ENCODE data around the gene CYP4F12.
"Not testable (repeated sequence)": the region's sequence is repeated elsewhere in the genome, so short reads cannot be mapped to it uniquely, and the experiment has no call there.

CYP4F12 gene

GRCh38 chr19:15649526-15649925 lies 23.4 kb upstream of the CYP4F12 start:
- no peak for DNase-seq (ENCODE audit: low read depth in 2 of 2)

DNA sequence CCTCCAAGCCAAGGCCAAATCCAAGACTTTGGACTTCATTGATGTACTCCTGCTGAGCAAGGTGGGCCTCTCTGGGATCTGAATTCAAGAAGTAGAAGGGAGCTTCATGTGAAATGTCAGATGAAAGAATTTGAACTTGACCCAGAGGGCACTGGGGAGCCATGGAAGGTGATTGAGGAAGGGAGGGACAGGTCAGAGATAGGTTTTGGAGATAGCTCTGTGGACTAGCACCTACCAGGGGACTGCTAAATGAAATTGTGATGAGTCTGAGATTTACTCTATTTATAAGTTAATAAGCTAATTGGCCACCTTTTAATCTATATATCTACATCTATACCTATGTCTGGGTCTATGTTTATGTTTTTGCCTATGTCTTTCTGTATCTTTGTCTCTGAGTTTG lies 22.8 kb upstream of the CYP4F12 start:
- not testable (repeated sequence) for DNase-seq (ENCODE audit: low read depth in 2 of 2)

DNA sequence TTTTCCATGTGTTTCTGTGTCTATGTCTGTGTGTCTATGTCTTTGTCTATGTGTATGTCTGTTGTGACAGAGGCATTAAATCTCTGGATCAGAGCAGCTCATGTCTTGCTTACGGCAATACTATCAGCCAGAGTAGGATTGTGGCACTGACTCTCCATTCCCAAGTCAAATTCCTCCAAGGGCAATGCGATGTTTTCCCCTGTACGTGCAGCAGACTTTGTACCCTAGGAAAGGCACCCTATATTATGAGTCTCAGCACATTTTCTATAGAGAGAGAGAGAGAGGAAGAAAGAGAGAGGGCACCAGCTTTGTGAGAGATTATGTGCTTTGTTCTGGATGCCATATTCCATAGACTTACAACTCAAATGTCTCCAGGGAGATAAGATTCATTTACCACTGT lies 21.1 kb upstream of the CYP4F12 start:
- DNase-seq (ENCODE audit: low read depth in 2 of 2), result no peak

DNA sequence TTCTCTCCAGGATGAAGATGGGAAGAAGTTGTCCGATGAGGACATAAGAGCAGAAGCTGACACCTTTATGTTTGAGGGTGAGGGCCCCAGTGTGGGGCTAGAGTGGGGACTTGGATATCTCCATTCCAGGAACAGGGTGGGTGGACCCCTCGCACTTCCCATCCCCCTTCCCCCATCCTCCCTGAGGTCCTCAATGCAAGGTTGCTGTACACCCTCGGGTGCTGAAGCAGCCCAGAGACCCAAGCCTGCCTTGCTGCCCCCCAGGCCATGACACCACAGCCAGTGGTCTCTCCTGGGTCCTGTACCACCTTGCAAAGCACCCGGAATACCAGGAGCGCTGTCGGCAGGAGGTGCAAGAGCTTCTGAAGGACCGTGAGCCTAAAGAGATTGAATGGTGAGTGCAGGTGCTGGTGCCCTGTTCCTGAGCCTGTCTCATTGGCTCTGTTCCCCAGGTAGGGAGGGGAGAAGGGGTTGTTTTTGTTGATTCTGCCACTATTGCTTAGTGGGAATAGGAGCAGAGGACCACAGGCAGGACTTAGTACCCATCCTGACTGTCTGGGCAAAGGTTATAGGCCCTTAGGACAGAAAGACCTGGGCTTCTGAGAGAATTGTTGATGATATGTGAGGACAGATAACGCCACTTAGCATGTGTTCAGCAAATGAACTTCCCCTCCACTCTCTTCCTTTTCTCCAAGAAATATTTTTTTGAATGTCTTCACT lies 20.2 kb upstream of the CYP4F12 start:
- no peak for DNase-seq (ENCODE audit: low read depth in 2 of 2)

DNA sequence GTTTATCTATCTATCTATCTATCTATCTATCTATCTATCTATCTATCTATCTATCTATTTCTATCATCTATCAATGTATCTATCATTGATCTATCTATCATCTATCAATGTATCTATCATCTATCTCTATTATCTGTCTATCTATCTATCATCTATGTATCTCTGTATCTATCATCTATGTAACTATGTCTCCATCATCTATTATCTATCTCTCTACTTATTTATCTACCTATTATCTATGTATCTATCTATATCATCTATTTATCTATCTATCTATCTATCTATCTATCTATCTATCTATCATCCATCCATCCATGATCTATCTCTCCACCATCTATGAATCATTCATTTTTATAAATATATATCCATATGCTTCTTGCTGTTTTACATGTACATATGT lies 16.4 kb upstream of the CYP4F12 start:
- no peak for DNase-seq (ENCODE audit: low read depth in 2 of 2)

- DNase-seq (ENCODE audit: low read depth in 2 of 2), result no peak
These were observed 9.6 kb upstream of the CYP4F12 start for GRCh38 chr19:15663247-15663646.

- DNase-seq (ENCODE audit: low read depth in 2 of 2), result no peak
These were observed 6.7 kb upstream of the CYP4F12 start for GRCh38 chr19:15666186-15666585.

GRCh38 chr19:15666883-15667282 lies 6.0 kb upstream of the CYP4F12 start:
- no peak for DNase-seq (ENCODE audit: low read depth in 2 of 2)

DNA sequence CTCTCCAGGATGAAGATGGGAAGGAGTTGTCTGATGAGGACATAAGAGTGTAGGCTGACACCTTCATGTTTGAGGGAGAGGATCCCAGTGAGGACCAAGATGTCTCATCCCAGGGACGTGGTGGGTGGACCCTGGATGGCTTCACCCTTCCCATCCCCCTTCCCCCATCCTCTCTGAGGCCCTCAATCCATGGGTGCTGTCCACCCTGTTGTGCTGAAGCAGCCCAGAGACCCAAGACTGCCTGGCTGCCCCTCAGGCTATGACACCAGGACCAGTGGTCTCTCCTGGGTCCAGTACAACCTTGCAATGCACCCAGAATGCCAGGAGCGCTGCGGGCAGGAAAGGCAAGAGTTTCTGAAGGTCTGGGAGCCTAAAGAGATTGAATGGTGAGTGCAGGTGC lies 3.4 kb upstream of the CYP4F12 start:
- no peak for DNase-seq (ENCODE audit: low read depth in 2 of 2)

GRCh38 chr19:15669891-15670290 lies 3.0 kb upstream of the CYP4F12 start:
- no peak for DNase-seq (ENCODE audit: low read depth in 2 of 2)

- no peak for DNase-seq (ENCODE audit: low read depth in 2 of 2)
These were observed 1.6 kb upstream of the CYP4F12 start for GRCh38 chr19:15671237-15671821.

DNA sequence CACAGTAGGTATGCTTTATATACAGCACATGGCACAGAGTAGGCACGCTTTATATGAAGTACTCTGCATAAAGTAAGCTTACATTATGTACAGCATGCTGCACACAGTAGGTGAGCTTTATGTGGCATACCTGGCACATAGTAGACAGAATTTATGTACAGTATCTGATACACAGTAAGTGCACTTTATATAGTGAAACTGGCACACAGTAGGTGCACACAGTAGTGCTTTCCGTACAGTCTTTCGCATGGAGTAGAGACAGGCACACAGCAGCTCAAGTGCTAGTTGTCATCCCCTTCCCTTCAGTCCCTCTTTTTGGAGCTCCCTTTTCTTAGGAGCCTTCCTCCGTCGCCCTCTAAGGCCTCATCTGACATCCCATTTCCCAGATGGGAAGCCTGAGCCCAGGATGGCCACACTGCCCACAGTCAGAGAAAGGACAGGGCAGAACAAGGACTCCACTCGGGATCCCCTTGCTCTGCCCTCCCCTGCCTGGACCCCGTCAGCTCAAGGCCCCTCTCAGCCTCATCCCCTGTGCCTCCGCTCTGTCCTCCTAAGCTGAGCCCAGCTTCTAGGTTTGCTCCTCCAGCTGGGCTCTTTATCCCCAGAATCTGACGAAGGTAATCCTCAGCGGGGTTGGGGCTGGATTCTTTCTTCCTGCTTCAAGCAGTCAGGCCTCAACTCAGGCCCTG lies 852 bp upstream of the CYP4F12 start:
- no peak for DNase-seq (ENCODE audit: low read depth in 2 of 2)

GRCh38 chr19:15673176-15673654 lies 328 bp downstream of the CYP4F12 start:
- no peak for DNase-seq (ENCODE audit: low read depth in 2 of 2)

DNA sequence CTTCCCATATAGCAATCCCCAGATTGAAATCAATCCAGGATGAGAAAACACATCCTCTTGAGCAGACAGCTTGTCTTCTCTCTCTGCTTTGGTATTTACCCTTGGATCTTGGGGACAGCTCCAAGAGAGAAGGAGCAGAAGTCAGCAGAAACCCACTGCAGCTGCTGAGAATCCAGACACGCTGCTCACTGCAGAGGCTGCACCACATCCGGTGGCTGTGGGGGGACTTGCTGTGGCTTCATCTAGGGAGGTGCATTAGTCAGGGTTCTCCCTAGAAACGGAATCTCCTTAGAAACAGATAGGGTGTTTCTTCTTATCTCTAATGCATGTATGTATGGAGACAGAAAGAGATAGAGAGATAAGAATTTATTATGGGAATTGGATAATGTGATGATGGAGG lies 2.7 kb downstream of the CYP4F12 start:
- DNase-seq (ENCODE audit: low read depth in 2 of 2), result no peak

DNA sequence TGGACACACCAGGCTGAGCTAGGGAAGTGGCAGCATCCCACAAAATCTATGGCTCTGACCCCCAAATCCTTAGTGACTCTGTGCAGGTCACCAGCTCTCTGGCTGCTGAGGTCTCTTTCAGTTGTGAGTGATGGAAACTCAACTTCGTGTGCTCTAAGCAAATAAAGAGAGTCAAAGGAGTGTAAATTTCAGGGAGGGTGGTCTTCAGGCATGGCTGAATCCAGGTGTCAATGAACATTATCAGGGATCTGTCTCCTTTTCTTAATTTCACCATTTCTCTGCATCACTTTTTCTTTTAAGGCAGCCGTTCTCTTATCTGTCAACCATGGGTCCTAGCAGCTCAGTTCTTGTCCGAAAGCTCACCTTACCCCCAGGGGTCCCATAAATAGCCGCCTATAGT lies 6.2 kb downstream of the CYP4F12 start:
- no peak for DNase-seq (ENCODE audit: low read depth in 2 of 2)

DNA sequence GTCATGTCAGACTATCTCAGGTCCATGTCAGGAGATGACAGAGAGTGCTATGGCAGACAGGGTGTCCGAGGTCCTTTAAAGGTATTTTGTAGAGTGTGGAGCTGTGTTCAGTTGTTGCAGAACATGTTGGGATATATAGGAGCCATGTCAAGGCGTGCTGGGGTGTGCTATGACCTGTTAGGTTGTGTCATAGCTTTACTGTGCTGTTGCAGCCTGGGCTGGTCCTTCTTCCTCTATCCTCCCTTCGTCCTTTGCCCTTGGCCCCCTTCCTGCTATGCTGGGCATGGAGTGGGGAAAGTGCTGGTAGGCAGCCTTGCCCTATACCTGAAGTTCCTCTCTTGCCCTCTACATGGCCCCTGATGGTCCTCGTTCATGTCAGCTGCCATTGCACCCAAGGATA lies 7.0 kb downstream of the CYP4F12 start:
- DNase-seq (ENCODE audit: low read depth in 2 of 2), result not testable (repeated sequence)

GRCh38 chr19:15680478-15681322 lies 7.8 kb downstream of the CYP4F12 start:
- DNase-seq (ENCODE audit: low read depth in 2 of 2), result no peak

- DNase-seq (ENCODE audit: low read depth in 2 of 2), result no peak
These were observed 10.5 kb downstream of the CYP4F12 start for GRCh38 chr19:15683411-15683810.

DNA sequence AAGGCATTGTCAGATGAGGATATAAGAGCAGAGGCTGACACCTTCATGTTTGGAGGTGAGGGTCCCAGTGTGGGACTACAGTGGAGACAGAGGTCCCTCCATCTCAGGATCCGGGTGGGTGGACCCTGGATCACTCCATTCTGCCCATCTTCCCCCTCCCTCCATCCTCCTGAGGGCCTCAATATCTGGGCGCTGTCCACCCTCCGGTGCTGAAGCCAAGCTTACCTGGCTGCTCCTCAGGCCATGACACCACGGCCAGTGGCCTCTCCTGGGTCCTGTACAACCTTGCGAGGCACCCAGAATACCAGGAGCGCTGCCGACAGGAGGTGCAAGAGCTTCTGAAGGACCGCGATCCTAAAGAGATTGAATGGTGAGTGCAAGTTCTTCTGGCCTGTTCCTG lies 11.9 kb downstream of the CYP4F12 start:
- no peak for DNase-seq (ENCODE audit: low read depth in 2 of 2)

GRCh38 chr19:15696654-15697194 lies 23.8 kb downstream of the CYP4F12 start:
- DNase-seq (ENCODE audit: low read depth in 2 of 2), result no peak

DNA sequence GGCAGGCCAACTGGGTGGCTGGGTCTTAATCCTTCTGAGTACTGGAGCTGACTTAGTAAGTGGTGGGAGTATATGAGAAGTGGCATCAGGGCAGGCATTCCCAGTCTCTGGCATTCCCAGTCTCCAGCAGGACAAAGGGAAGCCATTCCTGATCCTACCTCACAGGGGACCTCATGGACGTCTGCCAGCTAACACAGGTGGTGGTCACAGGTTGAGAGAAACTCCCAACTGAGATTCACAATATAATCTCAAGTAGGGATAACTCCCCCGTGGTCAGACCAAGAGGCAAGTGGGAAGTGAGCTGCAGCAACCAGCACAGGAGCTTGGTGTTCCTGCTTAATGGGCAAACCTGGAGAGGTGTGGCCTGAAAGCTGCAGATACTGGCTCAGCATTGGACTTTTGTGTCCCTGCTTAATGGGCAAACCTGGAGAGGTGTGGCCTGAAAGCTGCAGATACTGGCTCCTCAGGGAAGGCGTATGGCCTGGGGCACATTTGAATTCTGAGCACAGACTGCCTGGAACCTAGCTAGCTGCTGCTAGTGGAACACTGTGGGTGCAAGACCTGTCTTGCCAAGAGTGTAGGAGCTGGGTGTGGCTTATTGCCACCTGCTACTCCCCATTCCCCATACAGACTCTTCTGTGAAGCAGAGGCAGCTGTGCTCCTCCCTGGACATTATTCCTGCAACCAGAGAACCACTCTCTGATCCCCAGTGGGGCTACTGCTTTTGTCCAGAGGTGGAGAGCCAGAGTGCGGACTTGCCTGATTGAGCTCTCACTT lies 29.1 kb downstream of the CYP4F12 start:
- no peak for DNase-seq (ENCODE audit: low read depth in 2 of 2)

Data from activated CD8-positive, alpha-beta memory T cell treated with anti-CD3 and anti-CD28 coated beads for 4 hours (primary cell).